K562 (cell line): Measurements from ENCODE around the gene ZDHHC16.

Experiments
- CTCF ChIP-seq, 3 experiments: IDR thresholded peaks in 2 of 3; conservative IDR thresholded peaks in 1 of 3; 2 replicates each; pipeline ENCODE4 v1.5.1; 2011 to 2012; ENCODE audit warnings: low read length in 3 of 3, mild to moderate bottlenecking in 3 of 3, control low read depth in 2 of 3, improper control_type of control experiment in 1 of 3, inconsistent platforms in 1 of 3, low read depth in 1 of 3, mixed read lengths in 1 of 3, moderate library complexity in 1 of 3; ENCODE audit not compliant: insufficient read depth in 2 of 3
- PATZ1 ChIP-seq: fragments of 250-450 bp; sonication (Bioruptor Pico); IDR thresholded peaks from 2 replicates; pipeline ENCODE4 v1.5.0; 2020; ENCODE audit warnings: mild to moderate bottlenecking, borderline replicate concordance
- ZFP91 ChIP-seq: sonication (generic); formaldehyde crosslinking; IDR thresholded peaks from 2 replicates; pipeline ENCODE4 v1.8.0; 2022; ENCODE audit warnings: mild to moderate bottlenecking, missing genetic modification reagents

GRCh38 chr10:97465982-97466381 lies 20.0 kb downstream of the ZDHHC16 start:
- TF ChIP-seq CTCF (IDR thresholded peaks at IDR 0.05 in 2 of 3, conservative IDR thresholded peaks at IDR 0.05 in 1 of 3; ENCODE audit: insufficient read depth in 2 of 3, low read depth in 1 of 3, low read length in 3 of 3), result no peak
- TF ChIP-seq ZFP91 (CRISPR knock-in tag), result no peak
- no peak for TF ChIP-seq PATZ1 (CRISPR knock-in tag)
